Endothelial cell (in vitro differentiated cells): ENCODE measurements around the gene GAS2L1. TPM values are rescaled to one million over a fixed set of nuclear protein-coding genes. Genes with fewer than 3 reads are reported as not detected.

Source experiments
- DNase-seq: peaks from one replicate; pipeline ENCODE4 v3.0.0; 2021; ENCODE audit warnings: low spot score
- H3K27ac Mint-ChIP-seq: one replicate; pipeline ENCODE4 v1.8.0; 2021; ENCODE audit warnings: mixed read lengths, inconsistent platforms; ENCODE audit not compliant: unreplicated experiment
- H3K27me3 Mint-ChIP-seq: one replicate; pipeline ENCODE4 v1.8.0; 2021; ENCODE audit warnings: mild to moderate bottlenecking, moderate library complexity, mixed read lengths, inconsistent platforms; ENCODE audit not compliant: unreplicated experiment
- H3K36me3 Mint-ChIP-seq: one replicate; pipeline ENCODE4 v1.8.0; 2021; ENCODE audit warnings: mild to moderate bottlenecking, low read depth, mixed read lengths, inconsistent platforms; ENCODE audit not compliant: unreplicated experiment
- H3K4me1 Mint-ChIP-seq: one replicate; pipeline ENCODE4 v1.8.0; 2021; ENCODE audit warnings: mild to moderate bottlenecking, mixed read lengths, inconsistent platforms; ENCODE audit not compliant: unreplicated experiment
- H3K4me3 Mint-ChIP-seq: one replicate; pipeline ENCODE4 v1.8.0; 2021; ENCODE audit warnings: mild to moderate bottlenecking, mixed read lengths, inconsistent platforms; ENCODE audit not compliant: unreplicated experiment
- H3K9me3 Mint-ChIP-seq: one replicate; pipeline ENCODE4 v1.8.0; 2021; ENCODE audit warnings: mixed read lengths, inconsistent platforms; ENCODE audit not compliant: unreplicated experiment
- total RNA-seq: library from RNA; stranded (reverse); fragmentation: NEBNext Ultra II Directional; extraction: Animal tissue kit (Norgen Biotek cat#: 25700); gene quantifications from one replicate; pipeline ENCODE4 v1.2.1, GENCODE V29; 2021; ENCODE audit not compliant: unreplicated experiment
- TF ChIP-seq, protein P1 (sequence below): fragments of 200-600 bp; sonication (generic); IDR thresholded peaks from one replicate; pipeline ENCODE4 v1.5.0; 2021; ENCODE audit warnings: antibody characterized with exemption; ENCODE audit not compliant: unreplicated experiment

Gene GAS2L1
- total RNA-seq, 1 donor from 2014 or later = 33.6 TPM

DNA sequence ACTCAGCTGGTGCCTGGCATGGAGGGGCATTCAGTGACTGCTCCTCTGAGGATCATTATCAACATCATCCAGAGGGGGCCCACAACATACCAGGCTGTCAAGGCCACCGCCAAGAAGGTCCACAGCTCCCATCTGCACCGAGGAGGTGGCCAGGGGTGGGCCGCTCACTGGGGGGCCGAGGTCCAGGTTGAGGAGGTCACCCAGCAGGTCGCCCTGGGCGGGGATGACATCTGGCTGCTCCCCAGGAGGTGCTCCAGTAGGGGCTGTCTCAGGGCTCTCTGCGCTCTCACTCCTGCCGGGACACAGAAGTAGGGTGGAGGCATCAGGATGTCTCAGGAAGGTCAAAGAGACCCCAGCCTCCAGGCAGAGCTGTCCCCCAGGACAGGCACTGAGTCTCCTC lies 34.1 kb downstream of the GAS2L1 start:
- Mint-ChIP-seq H3K36me3 (peaks cover 51% of the 10 kb centered on the region), H3K27me3 (peaks cover 10% of the 10 kb centered on the region), H3K4me1 (peaks cover 4% of the 10 kb centered on the region), H3K4me3 (no peak overlapping the region), H3K9me3 (no peaks in the 10 kb centered on the region), H3K27ac (no peak overlapping the region)
- no peak for DNase-seq
- TF ChIP-seq, protein P1, sequence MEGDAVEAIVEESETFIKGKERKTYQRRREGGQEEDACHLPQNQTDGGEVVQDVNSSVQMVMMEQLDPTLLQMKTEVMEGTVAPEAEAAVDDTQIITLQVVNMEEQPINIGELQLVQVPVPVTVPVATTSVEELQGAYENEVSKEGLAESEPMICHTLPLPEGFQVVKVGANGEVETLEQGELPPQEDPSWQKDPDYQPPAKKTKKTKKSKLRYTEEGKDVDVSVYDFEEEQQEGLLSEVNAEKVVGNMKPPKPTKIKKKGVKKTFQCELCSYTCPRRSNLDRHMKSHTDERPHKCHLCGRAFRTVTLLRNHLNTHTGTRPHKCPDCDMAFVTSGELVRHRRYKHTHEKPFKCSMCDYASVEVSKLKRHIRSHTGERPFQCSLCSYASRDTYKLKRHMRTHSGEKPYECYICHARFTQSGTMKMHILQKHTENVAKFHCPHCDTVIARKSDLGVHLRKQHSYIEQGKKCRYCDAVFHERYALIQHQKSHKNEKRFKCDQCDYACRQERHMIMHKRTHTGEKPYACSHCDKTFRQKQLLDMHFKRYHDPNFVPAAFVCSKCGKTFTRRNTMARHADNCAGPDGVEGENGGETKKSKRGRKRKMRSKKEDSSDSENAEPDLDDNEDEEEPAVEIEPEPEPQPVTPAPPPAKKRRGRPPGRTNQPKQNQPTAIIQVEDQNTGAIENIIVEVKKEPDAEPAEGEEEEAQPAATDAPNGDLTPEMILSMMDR = no peak

DNA sequence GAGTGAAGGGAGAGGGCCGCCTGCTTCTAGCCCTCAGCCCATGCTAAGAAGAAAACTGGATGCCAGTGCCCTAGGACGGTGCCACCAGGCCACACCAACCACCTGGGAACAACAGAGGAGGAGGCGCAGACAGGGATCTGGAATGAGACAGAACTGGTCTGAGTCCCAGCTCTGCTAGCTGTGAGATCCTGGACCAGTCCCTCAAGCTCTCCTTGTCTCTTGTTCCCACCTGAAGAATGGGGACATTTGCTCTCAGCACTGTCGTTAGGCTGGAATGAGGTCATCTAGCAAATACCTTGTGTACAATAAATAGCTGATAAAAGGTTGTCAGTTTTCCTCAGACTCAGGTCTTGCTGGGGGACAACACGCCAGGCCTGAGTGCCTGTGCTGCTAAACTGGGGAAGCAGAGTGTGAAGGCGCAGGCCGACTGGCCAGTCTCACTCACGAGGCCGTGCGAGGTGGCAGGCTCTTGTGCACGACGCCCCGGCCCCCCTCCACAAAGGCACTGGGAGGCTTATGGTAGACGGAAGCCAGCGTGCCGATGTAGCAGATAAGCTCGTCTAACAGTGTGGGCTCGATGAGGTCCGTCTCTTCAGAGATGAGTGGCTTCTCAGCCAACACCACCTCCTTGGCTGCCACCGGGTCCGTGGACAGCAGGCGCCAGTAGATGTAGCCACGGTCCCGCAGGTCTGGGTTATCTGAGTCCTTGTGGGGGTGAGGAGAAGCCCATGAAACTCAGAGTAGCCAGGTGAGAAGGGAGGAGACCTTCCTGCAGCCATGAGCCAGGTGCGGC lies 34.8 kb downstream of the GAS2L1 start:
- peaks cover 48% of the 10 kb centered on the region for H3K36me3 Mint-ChIP-seq
- DNase-seq = no peak
- H3K4me1 Mint-ChIP-seq = peaks cover 4% of the 10 kb centered on the region
- H3K9me3 Mint-ChIP-seq = no peaks in the 10 kb centered on the region
- TF ChIP-seq, protein P1 = no peak
- H3K27ac Mint-ChIP-seq = no peak overlapping the region
- peaks cover 10% of the 10 kb centered on the region for H3K27me3 Mint-ChIP-seq
- H3K4me3 Mint-ChIP-seq = no peak overlapping the region

DNA sequence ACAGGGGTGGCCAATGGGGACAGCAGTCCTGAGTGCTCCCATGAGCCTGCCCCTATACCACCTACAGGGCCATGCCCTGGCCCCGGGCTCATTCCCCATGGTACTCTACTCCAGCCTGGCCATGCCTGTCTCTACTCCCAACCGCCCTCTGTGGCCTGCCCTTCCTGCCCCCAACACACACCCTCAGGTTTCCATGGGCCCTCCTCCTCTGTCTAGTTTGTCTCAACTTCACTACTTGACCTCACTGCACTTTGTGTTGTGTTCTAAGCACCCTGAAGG lies 35.3 kb downstream of the GAS2L1 start:
- peaks cover 4% of the 10 kb centered on the region for H3K4me1 Mint-ChIP-seq
- H3K36me3 Mint-ChIP-seq = peaks cover 45% of the 10 kb centered on the region
- H3K27me3 Mint-ChIP-seq = peaks cover 8% of the 10 kb centered on the region

DNA sequence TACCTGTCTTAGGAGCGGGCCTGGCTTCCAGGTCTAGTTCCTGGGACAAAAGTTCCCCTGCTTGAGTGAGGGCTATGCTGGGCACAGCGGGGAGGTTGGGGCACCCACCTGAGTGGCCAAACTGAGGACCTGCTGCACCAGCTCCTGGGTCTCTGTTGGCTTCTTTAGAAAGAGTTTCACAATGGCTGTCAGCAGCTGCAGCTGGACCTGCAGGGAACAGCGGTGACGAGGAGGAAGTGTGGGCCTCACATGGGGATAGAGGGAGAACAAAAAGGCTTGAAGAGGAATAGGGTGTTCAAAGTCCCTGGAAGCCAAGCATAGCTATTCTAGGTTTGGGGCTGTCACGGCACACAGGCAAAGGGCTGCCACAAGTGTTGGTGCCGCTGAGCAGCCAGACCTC lies 35.7 kb downstream of the GAS2L1 start:
- Mint-ChIP-seq H3K36me3 (peaks cover 44% of the 10 kb centered on the region), H3K4me3 (no peak overlapping the region), H3K4me1 (peaks cover 4% of the 10 kb centered on the region), H3K27me3 (peaks cover 8% of the 10 kb centered on the region), H3K9me3 (no peaks in the 10 kb centered on the region), H3K27ac (no peak overlapping the region)
- DNase-seq = no peak
- TF ChIP-seq, protein P1 = no peak

More for the DNA sequence above, 35.3 kb downstream of the GAS2L1 start:
- Mint-ChIP-seq H3K27ac (no peak overlapping the region), H3K9me3 (no peaks in the 10 kb centered on the region), H3K4me3 (no peak overlapping the region)
- no peak for DNase-seq
- TF ChIP-seq, protein P1 = no peak

- H3K4me3 Mint-ChIP-seq = peak overlapping the region; percentile 73
- DNase-seq = no peak
- no peaks in the 10 kb centered on the region for H3K9me3 Mint-ChIP-seq
- no peak overlapping the region for H3K27ac Mint-ChIP-seq
- TF ChIP-seq, protein P1 = no peak
- H3K4me1 Mint-ChIP-seq = peaks cover 4% of the 10 kb centered on the region
- H3K27me3 Mint-ChIP-seq = peaks cover 8% of the 10 kb centered on the region
- peaks cover 50% of the 10 kb centered on the region for H3K36me3 Mint-ChIP-seq
Measured at GRCh38 chr22:29342577-29343312, 36.3 kb downstream of the GAS2L1 start.
